Upper lobe of left lung (tissue), 4 donors: Measurements from ENCODE around the gene WDR59.

Source experiments
- CTCF ChIP-seq, 6 experiments: fragments of 450-650 bp in 4 of 6; fragments of 200-600 bp in 2 of 6; sonication (generic) in 2 of 6; IDR thresholded peaks; one replicate each; pipeline ENCODE4 v1.5.1; 2016 to 2019; ENCODE audit warnings: antibody characterized with exemption in 6 of 6
- EP300 ChIP-seq, 4 donors: sonication (generic); formaldehyde crosslinking; IDR thresholded peaks; one replicate each; pipeline ENCODE4 v1.5.1; 2017; ENCODE audit warnings: antibody characterized with exemption in 4 of 4, control low read depth in 2 of 4
- POLR2A ChIP-seq, 4 donors: fragments of 450-650 bp; IDR thresholded peaks; one replicate each; pipeline ENCODE4 v1.5.1; 2016 to 2017; ENCODE audit warnings: antibody characterized with exemption in 4 of 4, mild to moderate bottlenecking in 2 of 4
- POLR2AphosphoS5 ChIP-seq, 2 donors: sonication (generic); formaldehyde crosslinking; IDR thresholded peaks; one replicate each; pipeline ENCODE4 v1.5.1; 2017; ENCODE audit warnings: antibody characterized with exemption in 2 of 2

- TF ChIP-seq CTCF (IDR thresholded peaks at IDR 0.05) (no peak), POLR2A (IDR thresholded peaks at IDR 0.05) (no peak), EP300 (IDR thresholded peaks at IDR 0.05) (no peak), POLR2AphosphoS5 (IDR thresholded peaks at IDR 0.05) (no peak)
Observed at GRCh38 chr16:75024594-75024993, 39.7 kb upstream of the WDR59 start.
